T-helper 2 cell (primary cell): ENCODE data around the gene PTPRZ1.

Experiments
- DNase-seq, 5 experiments: peaks; one replicate each; pipeline versions ENCODE4 v3.0.0 to v3.0.0-alpha.2; 2012 to 2022

The PTPRZ1 gene

DNA sequence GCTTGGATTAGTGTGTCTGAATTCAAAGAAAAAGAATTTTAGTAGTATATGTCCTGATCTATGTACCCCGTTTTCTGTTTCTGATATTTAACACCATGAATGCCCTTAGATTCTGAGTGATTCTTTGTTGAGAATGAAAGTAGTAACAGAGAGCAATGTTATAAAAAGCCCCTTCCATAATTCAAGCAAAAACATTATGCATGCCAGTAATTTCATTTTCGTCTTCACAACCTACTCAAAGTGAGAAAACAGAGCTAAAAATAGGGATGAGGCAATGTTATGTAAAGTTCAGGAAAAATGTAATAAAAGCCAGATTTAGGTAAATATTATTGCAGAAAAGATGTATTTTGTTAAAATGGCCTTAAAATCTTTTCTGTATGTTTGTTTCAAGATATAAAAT lies 28.1 kb downstream of the PTPRZ1 start:
- no peak for DNase-seq

DNA sequence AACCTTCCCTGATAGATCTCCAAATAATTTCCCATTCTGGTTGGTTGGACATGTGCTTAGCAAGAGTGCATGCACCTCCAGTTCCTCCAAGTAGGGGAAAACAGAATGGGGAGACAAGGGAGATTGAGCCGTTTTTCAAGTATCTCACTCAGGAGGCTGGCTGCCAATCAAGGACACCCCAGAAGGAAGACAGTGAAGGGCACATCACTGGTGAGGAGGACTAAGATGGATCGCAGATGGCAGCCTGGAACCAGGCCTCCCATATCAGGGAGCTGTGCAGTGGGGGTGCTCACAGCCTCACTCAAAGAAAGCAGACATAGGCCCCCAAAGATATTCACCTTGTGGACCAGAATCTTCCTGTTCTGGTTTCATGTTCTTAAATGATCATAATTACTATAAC lies 31.2 kb downstream of the PTPRZ1 start:
- DNase-seq: no peak

DNA sequence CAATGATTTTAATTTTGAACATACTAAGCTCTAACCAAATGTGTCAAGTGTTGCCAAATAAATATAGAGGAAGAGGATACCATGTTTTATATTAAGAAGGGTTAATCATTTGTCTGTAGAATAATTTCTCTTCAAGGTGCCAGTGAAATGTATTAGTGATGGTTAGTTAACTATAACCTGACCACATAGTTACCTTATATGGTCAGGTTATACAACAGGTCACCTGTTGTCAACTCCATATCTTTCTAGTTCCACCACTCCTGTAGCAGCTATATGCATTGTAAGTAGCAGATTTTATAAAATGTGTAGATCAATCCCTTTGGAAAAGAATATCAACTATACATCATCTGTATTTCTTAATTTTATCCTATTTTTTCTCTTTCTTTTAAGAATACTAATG lies 35.1 kb downstream of the PTPRZ1 start:
- no peak for DNase-seq

DNA sequence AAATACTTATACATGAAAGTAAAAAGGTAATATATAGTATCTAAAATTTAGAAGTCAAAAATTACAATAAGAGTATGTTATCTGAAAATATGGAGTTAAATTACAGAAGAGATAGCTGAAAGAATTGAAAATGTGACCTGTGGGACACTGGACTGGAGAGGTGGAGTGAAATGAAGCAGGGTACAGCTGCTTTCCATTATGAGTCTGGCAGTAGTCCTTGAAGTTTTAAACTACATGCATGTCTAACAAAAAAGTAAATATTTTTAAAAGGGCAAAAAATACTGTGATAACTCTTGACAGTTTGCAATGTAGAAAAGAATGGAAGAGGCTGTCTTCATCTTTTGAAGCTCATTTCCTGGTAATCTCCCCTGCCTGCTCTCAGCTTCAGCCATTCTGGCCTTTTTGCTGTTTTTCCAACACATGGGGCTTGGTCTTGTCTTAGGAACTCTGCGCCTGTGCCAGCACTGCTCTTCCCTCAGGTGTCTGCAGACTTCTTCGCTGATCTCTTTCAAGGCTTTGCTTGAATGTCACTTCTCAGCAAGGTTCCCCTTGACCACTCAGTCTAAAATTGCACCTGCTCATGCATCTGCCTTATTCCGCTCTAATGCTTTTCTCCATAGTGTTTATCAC lies 36.9 kb downstream of the PTPRZ1 start:
- DNase-seq: no peak

DNA sequence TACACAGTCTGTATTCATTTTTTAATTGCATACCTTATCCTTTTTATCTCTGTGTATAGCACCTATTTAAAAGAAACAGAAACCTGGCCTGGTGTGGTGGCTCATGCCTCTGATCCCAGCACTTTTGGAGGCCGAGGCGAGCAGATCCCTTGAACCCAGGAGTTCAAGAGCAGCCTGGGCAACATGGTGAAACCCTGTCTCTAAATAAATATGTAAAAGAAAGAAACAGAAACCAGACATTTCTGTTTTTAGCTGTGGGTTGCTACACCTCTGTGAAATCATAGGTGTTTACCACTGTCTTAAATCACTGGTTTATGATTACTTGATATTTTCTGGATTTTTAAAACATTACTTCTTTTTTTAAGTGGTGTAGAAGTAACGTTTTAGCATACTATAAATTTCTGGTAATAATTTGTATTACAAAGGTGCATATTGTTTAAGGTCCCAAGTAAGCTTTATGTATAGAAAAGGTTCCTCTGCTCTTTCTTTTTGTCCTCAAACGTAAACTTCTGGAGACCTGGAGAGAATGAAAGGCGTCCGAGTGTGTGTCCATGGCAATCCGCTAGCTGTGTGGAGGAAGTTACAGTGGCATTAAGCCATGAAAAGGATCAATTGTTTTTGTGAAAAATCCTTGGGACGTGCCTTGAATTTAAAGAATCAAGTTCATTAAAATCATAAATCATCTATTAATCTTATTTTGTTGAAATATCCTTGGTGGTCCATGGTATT lies 41.1 kb downstream of the PTPRZ1 start:
- no peak for DNase-seq

DNA sequence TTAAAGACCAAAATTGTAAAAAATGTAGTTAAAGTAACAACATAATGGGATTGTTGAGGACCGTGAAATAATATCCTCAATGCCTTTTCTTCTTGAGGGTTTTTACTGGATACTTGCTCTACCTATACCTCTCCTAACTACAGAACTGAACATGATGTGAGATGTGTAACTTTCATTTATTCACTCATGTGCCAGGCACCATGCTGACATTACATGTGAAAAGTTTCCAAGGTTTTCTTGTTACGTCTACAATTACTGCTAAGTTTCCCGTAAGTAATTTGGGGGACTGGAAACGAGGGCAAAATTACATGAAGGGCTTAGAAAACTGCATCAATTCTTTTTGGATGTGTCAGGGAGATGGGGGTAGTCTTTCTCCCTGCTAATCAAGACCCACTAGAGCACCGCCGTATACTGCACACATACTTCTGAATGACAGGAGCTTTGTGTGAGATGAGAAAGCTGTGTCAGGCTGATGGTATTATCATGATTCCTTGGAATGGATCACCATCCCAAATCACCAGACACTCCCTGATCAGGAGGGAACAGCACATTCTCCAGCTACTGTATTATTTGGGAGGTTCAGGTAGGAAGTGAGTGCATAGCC lies 41.8 kb downstream of the PTPRZ1 start:
- no peak for DNase-seq

DNA sequence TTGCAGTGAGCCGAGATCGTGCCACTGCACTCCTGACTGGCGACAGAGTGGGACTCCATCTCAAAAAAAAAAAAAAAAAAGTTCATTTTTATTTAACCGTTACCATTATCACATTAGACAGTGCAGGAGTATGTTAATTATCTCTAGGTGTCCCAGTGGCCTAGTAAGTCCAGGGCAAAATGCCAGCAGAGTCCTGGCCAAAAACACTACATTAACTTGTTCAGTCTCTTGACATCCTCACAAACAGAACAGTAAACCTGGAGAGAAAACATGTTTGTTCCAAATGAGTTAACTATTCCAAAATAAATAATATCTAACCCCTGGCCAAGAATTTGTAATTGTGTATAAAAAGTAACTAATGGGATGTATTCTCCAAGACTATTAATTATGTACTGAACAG lies 43.2 kb downstream of the PTPRZ1 start:
- no peak for DNase-seq

DNA sequence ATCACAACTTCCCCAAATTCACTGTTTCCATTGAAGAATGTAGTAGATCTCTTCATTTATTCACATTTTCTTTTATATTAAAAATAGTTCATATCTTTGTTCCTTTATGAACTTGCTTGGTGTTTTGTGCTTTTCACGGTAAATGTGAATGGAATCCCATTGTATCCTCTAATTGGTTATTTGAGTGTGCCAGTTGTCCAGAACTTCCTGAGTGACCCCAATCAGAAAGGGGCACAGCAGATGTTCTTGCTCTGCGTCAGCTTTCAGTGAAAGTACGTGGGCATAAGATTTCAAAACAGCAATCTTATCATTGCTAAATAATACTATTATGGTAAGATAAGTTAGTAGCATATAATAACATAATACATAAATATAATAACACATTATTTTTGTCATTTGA lies 47.0 kb downstream of the PTPRZ1 start:
- DNase-seq: no peak

DNA sequence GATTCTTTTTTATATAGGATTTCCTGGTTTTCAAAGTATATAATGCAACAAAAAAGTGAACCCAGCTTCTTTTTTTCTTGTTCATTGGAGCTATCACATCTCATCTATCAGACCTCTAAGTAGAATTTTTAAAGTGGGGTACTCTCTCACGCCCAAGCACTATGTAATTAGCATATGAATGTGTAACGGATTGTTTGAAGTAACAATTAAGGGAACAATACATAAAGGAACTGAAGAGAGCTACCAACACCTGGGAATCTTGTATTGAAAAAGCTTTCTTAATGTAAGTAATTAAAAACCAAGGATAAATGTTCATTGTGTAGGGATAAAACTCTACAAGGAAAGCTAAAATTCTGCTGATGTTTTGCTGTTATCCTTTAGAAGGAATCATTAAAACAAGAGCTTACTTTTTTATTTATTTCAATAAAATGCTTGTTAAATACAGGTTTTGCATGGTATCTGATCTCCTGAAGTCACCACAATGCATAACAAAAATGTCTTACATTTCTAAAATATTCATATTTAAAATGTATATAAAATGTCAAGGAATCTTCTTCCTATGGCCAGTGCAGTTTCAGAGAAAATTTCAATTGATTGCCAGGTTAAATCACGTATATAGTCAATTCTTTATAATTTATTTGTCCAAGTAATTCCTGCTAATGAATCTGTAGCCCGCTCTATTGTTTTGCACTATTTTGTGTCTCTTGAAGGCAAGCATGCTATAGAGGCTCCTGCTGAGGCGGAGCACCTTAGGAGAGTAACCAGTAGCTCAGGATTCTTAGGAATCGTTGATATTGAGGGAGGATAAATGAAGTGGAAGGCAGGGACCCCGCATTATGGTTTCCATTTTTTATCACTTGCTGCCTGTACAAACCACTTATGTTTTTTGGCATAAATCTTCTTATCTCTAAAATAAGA lies 51.6 kb downstream of the PTPRZ1 start:
- DNase-seq: no peak

DNA sequence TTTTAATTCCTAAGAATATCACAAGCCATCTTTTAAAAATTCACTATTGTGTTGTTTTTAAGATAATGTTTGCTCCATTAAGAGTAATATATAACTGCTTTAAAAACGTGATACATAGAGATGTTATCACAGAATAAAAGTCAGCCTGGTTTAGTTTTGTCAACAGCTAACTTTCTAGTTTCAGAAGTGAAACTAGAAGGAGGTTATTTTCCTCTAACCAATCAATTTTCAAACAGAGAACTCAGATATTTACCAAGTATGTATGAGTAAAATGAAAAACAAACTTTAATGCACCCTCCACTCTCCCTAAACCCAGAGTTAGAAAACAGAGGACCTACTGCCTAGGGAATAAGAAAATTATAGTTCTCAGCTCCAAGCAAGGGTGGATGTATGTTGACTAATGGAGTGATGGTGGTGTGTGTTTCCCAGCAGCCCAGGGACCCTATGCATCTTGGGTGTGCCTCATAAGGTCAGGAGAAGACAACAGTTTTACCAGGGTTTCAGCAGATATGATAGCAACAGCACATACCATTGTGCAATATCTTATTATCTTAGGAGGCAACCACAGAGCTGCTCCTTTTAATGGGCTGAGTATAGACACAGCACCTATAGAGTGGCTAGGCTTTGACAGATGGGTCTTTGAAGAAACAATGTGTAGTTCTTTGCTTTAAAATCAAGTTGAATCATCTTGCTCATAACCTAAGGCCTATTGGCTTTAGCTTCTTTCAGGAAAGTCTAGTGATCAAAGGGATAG lies 58.4 kb downstream of the PTPRZ1 start:
- DNase-seq: no peak

DNA sequence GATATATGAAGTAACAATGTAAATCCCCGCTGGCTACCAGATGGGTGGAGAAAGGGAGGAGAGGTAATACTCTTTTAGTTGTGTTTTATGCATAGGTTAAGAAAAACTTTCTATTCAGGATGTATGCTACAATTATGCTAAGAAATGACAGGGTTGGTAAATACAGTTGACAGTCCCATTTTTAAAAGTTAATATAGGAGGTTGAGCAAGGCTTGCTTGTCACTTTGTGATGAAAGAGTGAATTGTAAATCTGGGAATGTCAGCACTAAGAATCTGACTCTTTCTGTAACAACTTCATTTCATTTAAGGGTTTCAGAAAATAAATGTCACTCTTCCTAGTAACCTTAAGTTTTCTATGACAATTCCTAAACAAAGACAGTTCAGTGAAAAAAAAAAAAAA lies 59.8 kb downstream of the PTPRZ1 start:
- DNase-seq: no peak

DNA sequence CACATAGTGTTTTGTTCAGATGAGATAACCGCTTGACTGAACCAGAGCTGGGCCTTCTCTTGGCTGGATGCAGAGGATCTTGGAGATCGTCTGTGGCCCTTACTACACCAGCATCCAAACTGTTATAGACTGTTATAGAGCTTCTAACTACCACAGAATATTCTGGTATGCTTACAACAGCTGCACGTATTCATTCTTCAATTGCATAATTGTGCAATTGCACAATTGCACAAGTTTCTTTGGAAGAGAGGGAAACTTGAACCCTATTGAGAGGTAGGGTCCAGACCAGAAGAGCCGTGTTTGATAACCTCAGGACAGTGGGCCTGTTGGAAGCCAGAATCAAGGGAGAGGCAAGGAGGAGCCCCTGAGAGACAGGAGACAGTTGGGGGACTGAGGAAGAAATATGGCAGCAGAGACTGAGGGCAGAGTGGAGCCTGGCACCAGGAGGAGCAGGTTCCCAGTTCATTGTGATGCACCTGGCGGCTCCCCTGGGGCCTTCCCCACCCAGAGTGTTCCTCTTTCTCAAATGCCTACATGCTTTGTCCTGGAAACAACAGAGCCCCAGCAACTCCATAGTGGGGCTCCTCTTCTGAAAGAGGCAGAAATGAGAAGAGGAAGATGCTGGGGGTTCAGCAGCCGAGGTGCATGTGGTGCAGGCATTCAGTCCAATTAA lies 64.1 kb downstream of the PTPRZ1 start:
- DNase-seq: no peak

DNA sequence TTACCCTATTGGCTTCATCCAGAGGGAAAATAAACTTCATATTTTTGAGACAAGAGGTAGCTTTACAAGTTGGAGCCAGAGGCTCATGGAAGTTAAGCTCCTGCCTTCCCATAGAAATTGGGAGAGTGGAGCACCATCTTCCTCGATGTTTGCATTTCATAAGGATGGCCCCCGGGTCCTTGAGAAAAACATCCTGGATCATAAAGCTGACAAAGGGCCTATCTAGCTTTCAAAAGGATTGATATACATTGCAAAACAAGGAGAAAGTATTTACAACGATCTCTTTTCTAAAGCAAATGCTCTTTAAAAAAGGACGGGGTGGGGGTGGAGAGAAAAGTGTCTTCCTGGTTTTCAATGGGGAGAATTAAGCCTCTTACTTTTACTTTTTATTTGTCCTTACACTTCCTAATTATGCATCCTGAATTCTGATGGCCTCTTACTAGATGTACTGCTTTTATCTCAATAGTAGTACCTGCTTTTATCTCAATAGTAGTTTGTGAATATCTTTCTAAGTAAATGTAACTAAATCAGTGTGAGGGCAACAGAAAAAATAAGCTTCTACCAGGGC lies 65.6 kb downstream of the PTPRZ1 start:
- no peak for DNase-seq

DNA sequence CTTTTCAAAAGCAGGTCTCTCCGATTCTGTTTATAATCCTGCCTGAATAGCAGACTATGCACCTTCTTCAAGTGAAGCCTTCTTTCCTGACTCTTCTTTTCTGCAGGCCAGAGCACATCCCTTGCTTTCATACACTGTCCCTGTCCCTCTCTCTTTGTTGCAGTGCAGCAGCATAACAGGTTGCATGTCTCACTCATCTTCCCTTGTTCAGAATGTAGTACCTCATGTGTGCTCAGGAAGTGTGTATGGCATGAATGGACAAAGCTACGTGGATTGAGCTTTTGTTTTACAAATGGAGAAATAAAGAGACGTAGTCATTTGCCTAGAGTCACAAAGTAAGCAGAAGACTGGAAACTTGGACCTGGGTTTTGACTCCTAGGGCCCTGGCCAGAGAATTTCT lies 68.0 kb downstream of the PTPRZ1 start:
- DNase-seq: no peak

DNA sequence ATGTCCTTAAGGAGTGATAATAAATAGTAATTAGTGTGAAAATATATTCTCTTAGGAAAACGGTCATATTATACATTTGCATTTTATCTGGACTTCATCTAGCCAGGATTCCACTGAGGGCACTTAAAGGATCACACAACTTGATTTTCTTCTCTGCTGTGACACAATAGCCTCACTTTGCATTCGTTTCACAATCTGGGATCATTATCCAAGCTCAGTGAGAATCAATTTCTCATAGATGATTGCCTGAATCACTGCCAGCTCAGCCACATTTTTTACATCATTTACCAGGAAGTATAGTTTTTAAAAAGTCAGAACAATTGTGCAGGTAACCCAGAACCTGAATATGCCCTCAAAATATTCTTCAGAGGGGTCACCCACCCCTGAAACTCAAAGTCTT lies 68.9 kb downstream of the PTPRZ1 start:
- DNase-seq: no peak

DNA sequence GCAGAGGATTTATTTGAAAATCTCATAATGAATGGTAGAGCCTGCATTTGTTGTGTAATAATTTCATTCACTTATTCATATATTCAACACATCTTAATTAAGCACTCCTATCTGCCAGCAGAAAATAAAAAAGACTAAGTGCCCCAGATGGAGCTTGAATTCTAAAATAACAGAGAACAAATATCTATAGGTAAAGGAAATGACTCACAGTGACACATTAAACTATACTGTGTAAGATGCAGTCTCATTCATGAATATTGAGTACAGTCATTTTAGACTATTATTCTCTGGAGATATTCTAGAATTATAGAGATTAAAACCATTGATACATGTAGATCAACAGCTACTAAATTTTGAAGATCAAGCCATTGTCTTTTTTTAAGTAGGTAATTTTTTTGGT lies 72.1 kb downstream of the PTPRZ1 start:
- DNase-seq: no peak

DNA sequence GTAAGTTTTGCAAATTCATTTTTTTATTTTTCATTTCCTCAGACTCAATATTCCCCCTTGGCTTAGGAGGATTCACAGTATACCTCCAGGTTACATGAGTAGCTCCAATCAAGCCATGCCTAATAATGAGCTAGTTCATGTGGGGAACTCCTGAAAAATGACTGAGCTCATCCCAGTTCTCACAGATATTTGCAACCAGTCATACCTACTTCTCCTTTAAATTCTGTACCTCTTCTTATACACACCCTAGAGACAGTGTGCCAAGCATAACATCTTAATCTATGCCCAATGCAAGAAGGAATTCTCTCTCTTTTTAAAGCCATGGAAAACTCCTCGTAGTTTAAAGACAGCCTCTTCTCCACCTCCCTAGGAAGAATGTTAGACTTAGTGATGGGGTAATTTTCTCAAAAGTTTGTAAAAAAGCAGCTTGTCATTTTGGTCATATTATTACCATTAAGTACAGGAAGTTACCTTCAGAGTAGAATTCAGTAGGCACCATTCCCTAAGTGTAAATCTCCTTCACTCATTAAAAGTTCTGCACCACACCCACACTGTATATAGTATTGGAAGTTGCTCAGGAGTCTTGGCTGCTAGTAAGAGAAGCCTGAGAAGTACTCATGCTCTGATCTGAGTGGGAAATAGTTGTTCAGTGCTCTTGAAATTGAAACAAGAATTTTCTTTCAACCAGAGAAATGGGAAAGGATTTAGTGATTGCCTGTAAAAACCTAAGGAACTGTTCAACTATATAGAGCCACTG lies 72.7 kb downstream of the PTPRZ1 start:
- DNase-seq: no peak

DNA sequence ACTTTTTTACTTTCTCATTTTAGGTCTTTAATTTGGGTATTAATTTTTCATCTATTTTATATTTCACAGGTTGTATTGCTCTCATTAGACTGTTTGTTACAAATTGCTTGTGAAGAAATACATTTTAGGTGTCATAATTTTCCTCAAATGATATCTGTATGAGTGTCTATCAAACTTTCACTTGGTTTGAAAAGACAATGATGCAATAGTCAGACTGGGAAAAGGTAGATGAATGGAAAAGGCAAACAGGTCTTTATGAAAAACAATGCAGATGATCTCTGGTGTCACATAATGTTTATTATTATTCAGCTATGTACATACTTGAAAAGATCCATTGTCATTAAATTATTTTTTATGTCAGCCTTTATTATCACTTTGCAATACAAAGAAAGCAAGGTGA lies 80.2 kb downstream of the PTPRZ1 start:
- no peak for DNase-seq

DNA sequence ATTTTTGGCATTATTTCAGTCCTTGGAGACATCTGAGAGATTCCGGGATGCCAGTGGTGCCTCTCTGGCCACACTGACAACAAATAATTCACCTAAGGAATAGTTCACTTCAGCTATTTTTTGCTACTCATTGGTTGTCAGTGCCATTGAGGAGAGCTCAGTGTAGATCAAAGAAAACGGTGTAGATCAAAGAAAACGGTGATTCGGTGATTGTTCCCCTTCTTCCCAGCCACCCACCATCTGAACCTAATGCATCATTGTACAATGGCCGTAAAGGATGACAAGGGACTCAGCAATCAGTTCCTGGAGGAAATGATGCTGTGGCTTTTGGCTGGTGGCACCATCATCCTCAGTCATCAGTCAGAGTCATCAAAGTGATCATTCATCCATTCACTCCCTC lies 80.6 kb downstream of the PTPRZ1 start:
- no peak for DNase-seq

DNA sequence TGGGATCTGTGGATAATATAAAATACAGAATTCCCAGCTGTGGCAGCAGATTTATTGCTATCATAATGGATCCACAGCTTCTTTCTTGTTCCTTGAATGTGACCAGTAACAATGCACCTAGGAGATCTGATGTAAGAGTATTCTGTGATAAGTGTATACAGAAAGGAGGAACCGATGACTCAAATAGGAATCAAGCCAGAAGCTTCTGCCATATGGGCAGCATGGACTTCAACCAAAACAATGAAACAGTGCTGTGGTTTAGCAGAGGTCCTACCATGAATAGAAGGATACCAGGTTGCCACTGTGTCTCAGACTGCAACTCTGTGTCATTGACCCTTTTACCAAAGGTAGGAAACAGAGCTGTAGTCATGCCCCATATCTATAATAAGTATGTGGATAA lies 81.8 kb downstream of the PTPRZ1 start:
- DNase-seq: no peak

DNA sequence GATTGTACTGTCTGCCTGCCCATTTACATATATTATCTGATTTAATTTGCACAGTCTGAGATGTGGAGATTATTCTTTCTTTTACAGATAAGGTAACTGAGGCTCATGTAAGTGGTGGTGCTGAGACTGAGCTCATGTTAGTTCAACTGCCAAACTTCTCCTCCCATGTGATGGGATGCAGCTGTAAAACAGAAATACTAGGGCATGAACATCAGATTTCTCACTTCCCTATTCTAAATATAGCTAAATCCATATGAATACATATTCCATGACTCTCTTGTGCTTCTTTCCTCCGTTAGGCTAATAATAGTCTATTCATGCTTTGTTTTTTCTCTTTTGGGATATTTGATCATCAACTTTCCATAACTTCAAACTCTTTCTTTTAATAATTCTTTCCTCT lies 84.7 kb downstream of the PTPRZ1 start:
- no peak for DNase-seq
